Large intestine (tissue), 3 donors: ENCODE data around the gene CXXC4. TPM values are rescaled to one million over a fixed set of nuclear protein-coding genes. Genes with fewer than 3 reads are reported as not detected.
A peak's percentile ranks its signal among the peaks of the same experiment; 100 is the strongest.

ENCODE experiments used
- DNase-seq, 2 donors: peaks; one replicate each; pipeline versions ENCODE4 v3.0.0 to v3.0.0-alpha.2; 2013
- H3K27ac ChIP-seq: one replicate; pipeline ENCODE4 v1.5.1; 2013; ENCODE audit warnings: low read length
- H3K27me3 ChIP-seq: 2 replicates; pipeline ENCODE4 v1.6.1; 2013; ENCODE audit warnings: low read length; ENCODE audit not compliant: control insufficient read depth, insufficient read depth
- H3K36me3 ChIP-seq: 2 replicates; pipeline ENCODE4 v1.6.1; 2013; ENCODE audit warnings: low read length; ENCODE audit not compliant: control insufficient read depth, insufficient read depth
- H3K4me1 ChIP-seq: one replicate; pipeline ENCODE4 v1.6.1; 2013; ENCODE audit warnings: low read length; ENCODE audit not compliant: control insufficient read depth, insufficient read depth
- H3K4me3 ChIP-seq: one replicate; pipeline ENCODE4 v1.5.1; 2013; ENCODE audit warnings: low read length
- H3K9me3 ChIP-seq: one replicate; pipeline ENCODE4 v1.6.1; 2013; ENCODE audit warnings: mild to moderate bottlenecking, low read depth, low read length, moderate library complexity; ENCODE audit not compliant: control insufficient read depth
- WGBS: methylation state at CpG from one replicate; pipeline ENCODE4 v1.1.5; 2013; ENCODE audit warnings: low lambda C conversion rate; ENCODE audit not compliant: insufficient coverage; 5-methylcytosine and 5-hydroxymethylcytosine counted together
- polyA plus RNA-seq: library from polyadenylated mRNA; unstranded; fragments of 120-200 nt; gene quantifications from one replicate; pipeline ENCODE4 v1.2.1, GENCODE V29; 2013

CXXC4 gene
- polyA plus RNA-seq, 1 donor: 16.6 TPM

DNA sequence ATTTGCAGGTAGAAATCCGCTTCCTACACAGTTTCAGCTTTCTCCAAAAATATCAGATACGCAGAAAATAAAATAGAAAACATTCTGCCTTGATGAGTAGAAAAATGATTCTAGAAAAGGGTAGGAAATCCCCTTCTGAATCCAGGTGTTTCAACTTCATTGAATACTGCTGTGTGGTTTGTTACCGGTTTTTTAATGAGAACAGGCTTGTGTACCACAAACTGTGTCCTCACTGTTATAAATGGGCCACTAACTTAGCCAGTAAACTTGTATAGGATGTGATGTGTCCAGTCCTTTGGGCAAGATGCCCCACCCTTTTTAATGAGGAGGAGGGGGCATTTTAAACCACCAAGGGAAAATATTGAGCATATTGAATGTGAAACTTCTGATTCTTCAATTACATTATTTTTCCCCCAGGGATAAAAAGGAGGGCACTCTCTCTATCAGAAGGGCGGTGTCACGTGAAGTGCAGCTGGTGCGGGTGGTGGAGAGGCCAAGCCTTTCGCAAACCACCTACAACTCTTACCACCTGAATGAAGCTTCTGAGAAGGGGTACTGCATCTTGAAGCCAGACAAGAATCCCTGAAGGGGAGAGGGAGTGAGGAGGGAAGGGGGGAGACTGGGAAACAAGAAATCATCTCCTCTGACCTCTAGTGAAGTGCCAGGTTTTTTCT, 4.5 kb downstream of the CXXC4 start:
- H3K4me3 ChIP-seq: peak overlapping the region; percentile 66
- H3K27me3 ChIP-seq: no peaks in the 10 kb centered on the region
- peak in 1 of 2 donors; percentile 54 for DNase-seq
- H3K4me1 ChIP-seq: peaks cover 23% of the 10 kb centered on the region
- WGBS: 80% methylated on average over 1 of the region's 7 CpGs
- no peaks in the 10 kb centered on the region for H3K36me3 ChIP-seq
- H3K9me3 ChIP-seq: no peaks in the 10 kb centered on the region
- peak overlapping the region; percentile 83 for H3K27ac ChIP-seq

GRCh38 chr4:104489731-104490095, 5.0 kb downstream of the CXXC4 start:
- Histone ChIP-seq H3K36me3 (no peaks in the 10 kb centered on the region), H3K4me1 (peaks cover 23% of the 10 kb centered on the region), H3K27me3 (no peaks in the 10 kb centered on the region), H3K4me3 (peak overlapping the region; percentile 66), H3K27ac (peak overlapping the region; percentile 83), H3K9me3 (no peaks in the 10 kb centered on the region)
- no peak for DNase-seq

- Histone ChIP-seq H3K4me1 (peaks cover 16% of the 10 kb centered on the region), H3K27ac (peak overlapping the region; percentile 29), H3K4me3 (no peak overlapping the region), H3K9me3 (no peaks in the 10 kb centered on the region), H3K27me3 (no peaks in the 10 kb centered on the region), H3K36me3 (no peaks in the 10 kb centered on the region)
- peak in 1 of 2 donors; percentile 32 for DNase-seq
- WGBS: no CpG with 5 or more reads among the region's 1 CpG
These were observed 6.5 kb downstream of the CXXC4 start for GRCh38 chr4:104488151-104488550.

DNA sequence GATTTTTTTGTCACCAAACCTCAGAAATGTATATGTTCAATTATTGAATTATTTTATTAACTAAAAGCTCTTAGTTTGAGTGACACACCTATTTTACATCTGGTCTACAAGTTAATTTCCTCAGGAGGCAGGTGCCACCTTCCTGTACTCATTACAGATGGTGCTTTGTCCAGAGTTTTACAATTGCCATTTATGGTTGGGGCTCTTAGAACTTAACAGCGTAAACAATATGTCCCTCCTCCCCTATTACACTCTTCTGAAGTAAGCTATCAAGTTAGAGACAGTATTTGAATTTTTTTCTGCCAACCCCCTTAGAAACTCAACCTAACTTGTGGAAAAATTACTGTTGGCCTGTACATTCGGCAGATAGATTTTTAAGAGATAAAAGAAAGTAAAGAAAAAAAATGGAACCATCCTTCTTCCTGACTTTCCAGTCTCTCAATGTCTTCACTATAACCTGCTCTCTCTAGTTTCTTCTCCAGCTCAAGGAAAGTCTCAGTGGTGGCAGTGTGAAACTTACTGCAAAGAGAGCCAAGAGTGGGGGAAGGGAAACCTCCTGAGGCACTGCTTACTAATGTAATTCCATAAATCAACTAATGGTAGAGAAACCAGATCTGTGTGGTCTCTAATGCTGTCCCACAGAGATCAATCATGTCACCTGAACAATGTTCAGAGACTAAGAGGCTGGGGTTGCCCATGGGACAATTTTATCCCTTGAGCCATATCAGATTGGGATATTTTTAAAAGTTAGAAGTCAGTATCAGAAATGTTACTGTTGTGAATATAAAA, 7.8 kb downstream of the CXXC4 start:
- Histone ChIP-seq H3K27ac (peak overlapping the region; percentile 59), H3K4me3 (no peak overlapping the region), H3K9me3 (no peaks in the 10 kb centered on the region), H3K36me3 (no peaks in the 10 kb centered on the region), H3K4me1 (peaks cover 15% of the 10 kb centered on the region), H3K27me3 (no peaks in the 10 kb centered on the region)
- 50% methylated on average over 1 of the region's 2 CpGs for WGBS
- DNase-seq: peak; percentile 48 to 64

DNA sequence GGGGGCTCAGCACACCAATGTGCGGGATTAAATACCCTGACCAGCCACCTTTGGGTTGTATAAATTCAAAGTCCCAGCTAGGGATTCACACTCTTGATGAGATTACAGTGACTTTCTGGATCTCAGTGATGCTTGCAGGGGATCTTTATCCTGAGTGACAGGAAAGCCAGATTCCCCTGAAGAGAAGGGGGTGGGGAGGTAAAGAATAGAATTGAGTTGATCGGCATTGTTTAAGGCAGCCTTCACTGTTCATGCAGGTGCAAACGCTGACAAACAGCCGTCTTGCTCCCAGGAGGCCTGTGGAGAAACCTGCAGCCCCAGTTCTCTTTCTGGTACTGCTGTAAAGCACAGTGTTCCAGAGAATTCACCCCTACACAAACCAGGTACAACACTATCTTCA, 19.0 kb downstream of the CXXC4 start:
- no peak for DNase-seq
- no CpG with 5 or more reads among the region's 4 CpGs for WGBS
- Histone ChIP-seq H3K4me1 (no peaks in the 10 kb centered on the region), H3K4me3 (no peak overlapping the region), H3K36me3 (no peaks in the 10 kb centered on the region), H3K27ac (no peak overlapping the region), H3K9me3 (no peaks in the 10 kb centered on the region), H3K27me3 (no peaks in the 10 kb centered on the region)

- Histone ChIP-seq H3K27me3 (no peaks in the 10 kb centered on the region), H3K9me3 (no peaks in the 10 kb centered on the region), H3K27ac (no peak overlapping the region), H3K4me1 (no peaks in the 10 kb centered on the region), H3K36me3 (no peaks in the 10 kb centered on the region), H3K4me3 (no peak overlapping the region)
- no CpG with 5 or more reads among the region's 1 CpG for WGBS
- no peak for DNase-seq
These were observed 21.9 kb downstream of the CXXC4 start for GRCh38 chr4:104472766-104473165.

DNA sequence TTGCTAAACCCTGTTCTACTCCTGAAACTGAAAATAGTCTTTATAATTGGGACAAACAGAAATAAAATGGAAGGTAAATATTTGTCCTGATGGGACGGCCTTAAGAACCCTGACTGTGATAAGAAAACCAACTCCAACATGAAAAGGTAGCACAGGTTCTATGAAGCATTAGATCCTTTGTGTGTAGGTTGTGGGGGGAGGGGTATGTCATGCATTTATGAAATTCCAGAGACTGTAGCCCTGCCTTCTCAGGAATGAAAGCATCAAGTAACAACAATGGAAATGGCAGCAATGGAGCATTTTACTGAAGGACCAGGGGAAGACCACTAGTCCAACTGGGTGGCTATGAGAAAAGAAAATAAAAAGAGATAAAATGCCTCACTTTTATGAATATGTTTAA, 23.9 kb downstream of the CXXC4 start:
- WGBS: no CpG with 5 or more reads among the region's 1 CpG
- DNase-seq: no peak
- no peak overlapping the region for H3K27ac ChIP-seq

GRCh38 chr4:104469794-104470193, 24.9 kb downstream of the CXXC4 start:
- Histone ChIP-seq H3K27me3 (no peaks in the 10 kb centered on the region), H3K9me3 (no peaks in the 10 kb centered on the region), H3K36me3 (no peaks in the 10 kb centered on the region), H3K4me1 (no peaks in the 10 kb centered on the region), H3K27ac (no peak overlapping the region), H3K4me3 (no peak overlapping the region)
- DNase-seq: no peak

More for the DNA sequence above, 23.9 kb downstream of the CXXC4 start:
- Histone ChIP-seq H3K4me3 (no peak overlapping the region), H3K36me3 (no peaks in the 10 kb centered on the region), H3K27me3 (no peaks in the 10 kb centered on the region), H3K9me3 (no peaks in the 10 kb centered on the region), H3K4me1 (no peaks in the 10 kb centered on the region)

- Histone ChIP-seq H3K27me3 (no peaks in the 10 kb centered on the region), H3K4me3 (no peak overlapping the region), H3K27ac (no peak overlapping the region), H3K9me3 (no peaks in the 10 kb centered on the region), H3K36me3 (no peaks in the 10 kb centered on the region), H3K4me1 (peaks cover 4% of the 10 kb centered on the region)
- WGBS: 100% methylated on average over 2 of the region's 5 CpGs
- no peak for DNase-seq
These were observed 29.1 kb downstream of the CXXC4 start for GRCh38 chr4:104465619-104466018.

DNA sequence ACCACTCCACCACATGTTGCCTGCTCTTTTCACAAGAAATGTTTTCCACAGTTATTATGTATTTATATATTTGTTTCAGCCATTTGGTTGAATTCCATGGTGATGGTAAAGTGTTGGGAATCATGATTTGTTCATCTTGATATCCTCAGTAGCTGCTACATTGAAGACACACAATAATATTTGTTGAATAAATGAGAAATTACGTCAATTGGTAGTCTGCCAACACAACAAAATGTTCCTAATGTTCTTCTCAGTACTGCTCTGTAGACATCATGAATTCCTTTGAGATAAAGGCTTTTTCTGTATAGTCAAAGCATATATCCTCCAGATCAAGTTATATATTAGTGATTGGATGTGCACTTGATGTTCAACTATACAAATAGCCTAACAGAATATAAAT, 29.5 kb downstream of the CXXC4 start:
- H3K4me1 ChIP-seq: peaks cover 4% of the 10 kb centered on the region
- H3K4me3 ChIP-seq: no peak overlapping the region
- H3K27ac ChIP-seq: no peak overlapping the region
- H3K9me3 ChIP-seq: no peaks in the 10 kb centered on the region
- H3K27me3 ChIP-seq: no peaks in the 10 kb centered on the region
- DNase-seq: no peak
- H3K36me3 ChIP-seq: no peaks in the 10 kb centered on the region
- 60% methylated on average over 1 of the region's 1 CpG for WGBS

DNA sequence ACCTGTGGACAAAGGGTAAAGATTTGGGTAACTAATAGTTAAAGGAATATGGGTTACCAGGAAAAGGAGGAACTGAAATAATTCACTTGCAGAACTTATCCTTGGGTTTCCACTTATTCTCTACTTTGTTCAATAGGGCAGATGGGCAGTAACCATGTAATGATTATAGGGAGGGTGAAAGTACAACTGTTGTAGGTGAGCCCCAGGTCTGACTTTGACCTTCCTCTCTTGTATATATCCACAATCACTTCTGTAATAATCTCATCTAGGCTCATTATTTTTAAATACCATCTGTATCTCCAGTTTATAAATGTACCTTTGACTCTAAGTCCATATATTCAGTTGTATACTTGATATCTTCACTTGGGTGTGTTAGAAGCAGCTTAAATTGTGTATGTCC, 32.1 kb downstream of the CXXC4 start:
- peak overlapping the region; percentile 10 for H3K27ac ChIP-seq
- H3K36me3 ChIP-seq: no peaks in the 10 kb centered on the region
- no peaks in the 10 kb centered on the region for H3K27me3 ChIP-seq
- H3K4me1 ChIP-seq: peaks cover 4% of the 10 kb centered on the region
- no peaks in the 10 kb centered on the region for H3K9me3 ChIP-seq
- DNase-seq: peak; percentile 29 to 68
- H3K4me3 ChIP-seq: no peak overlapping the region
